GM20000 (cell line): Measurements from ENCODE around the gene SAPCD2.

Source experiments
- DNase-seq: peaks from one replicate; pipeline ENCODE4 v3.0.0; 2012; ENCODE audit warnings: low spot score
- TF ChIP-seq, protein P1 (sequence below): IDR thresholded peaks from 2 replicates; pipeline ENCODE4 v1.5.1; 2012; ENCODE audit warnings: mild to moderate bottlenecking, control low read depth; ENCODE audit errors: extremely low read depth, missing control alignments

Gene SAPCD2

DNA sequence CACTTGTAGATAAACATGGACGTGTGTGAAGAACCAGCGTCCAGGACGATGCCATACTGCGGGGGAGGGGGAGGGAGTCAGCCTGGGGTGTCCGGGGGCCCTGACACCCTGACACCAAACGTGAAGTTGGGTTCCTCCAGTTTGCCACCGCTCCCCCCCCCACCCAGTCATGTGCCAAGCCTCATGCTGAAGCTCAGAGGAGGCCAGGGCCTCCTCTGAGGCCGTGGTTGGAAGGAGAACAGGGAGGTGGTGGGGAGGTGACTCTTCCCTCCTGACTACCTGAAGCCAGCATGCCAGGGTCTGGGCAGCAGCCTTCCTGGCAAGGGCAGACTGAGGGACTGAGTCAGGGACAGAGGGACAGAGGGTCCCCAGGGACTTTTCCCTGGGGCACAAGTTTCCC, 18.1 kb downstream of the SAPCD2 start:
- no peak for DNase-seq
- TF ChIP-seq, protein P1, sequence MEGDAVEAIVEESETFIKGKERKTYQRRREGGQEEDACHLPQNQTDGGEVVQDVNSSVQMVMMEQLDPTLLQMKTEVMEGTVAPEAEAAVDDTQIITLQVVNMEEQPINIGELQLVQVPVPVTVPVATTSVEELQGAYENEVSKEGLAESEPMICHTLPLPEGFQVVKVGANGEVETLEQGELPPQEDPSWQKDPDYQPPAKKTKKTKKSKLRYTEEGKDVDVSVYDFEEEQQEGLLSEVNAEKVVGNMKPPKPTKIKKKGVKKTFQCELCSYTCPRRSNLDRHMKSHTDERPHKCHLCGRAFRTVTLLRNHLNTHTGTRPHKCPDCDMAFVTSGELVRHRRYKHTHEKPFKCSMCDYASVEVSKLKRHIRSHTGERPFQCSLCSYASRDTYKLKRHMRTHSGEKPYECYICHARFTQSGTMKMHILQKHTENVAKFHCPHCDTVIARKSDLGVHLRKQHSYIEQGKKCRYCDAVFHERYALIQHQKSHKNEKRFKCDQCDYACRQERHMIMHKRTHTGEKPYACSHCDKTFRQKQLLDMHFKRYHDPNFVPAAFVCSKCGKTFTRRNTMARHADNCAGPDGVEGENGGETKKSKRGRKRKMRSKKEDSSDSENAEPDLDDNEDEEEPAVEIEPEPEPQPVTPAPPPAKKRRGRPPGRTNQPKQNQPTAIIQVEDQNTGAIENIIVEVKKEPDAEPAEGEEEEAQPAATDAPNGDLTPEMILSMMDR: no peak

DNA sequence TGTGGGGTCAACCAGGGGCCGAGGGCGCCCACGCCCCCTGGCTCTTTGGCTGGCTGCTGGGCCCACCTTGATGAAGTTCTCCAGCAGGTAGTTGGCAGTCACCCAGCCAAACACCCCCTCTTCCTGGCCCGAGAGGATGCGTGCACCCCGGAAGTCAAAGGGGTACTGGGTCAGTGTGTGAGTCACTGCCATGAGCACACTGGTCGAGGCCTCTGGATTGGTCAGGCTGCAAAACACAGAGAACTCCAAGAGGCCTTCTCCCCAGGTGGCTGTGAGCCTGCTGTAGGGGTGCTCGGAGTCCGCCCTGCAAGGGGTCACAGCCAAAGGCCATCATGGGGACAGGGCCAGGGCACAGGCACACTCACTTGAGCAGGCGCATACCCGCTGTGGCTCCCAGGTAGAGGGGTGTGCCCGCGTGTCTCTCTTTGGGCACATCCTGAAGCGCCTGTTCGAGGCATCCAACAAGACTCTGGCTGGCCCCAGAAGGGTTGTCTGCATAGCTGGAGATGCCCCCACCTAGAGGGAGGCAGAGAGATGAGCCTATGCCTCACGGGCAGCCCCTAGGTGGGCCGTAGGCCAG, 19.1 kb downstream of the SAPCD2 start:
- TF ChIP-seq, protein P1: no peak
- no peak for DNase-seq

DNA sequence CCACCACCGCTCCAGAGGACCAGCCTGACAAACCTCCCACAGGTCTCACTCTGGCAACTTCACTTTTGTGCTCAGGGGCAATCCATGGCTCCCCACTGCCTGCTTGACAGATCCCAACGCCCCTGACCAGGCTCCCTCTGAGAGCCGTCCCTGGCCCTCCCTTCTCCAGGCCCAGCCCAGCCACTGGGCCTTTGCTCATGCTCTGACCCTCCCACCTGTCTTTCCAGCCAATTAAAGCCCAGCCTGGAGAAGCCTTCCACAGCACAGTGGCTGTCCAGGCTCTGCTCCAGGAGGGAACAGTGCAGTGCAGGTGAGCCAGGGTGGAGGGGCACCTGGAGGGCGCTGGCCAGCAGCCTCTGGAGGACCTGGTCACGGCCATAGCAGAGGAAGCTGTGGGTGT, 19.8 kb downstream of the SAPCD2 start:
- TF ChIP-seq, protein P1: no peak
- no peak for DNase-seq

DNA sequence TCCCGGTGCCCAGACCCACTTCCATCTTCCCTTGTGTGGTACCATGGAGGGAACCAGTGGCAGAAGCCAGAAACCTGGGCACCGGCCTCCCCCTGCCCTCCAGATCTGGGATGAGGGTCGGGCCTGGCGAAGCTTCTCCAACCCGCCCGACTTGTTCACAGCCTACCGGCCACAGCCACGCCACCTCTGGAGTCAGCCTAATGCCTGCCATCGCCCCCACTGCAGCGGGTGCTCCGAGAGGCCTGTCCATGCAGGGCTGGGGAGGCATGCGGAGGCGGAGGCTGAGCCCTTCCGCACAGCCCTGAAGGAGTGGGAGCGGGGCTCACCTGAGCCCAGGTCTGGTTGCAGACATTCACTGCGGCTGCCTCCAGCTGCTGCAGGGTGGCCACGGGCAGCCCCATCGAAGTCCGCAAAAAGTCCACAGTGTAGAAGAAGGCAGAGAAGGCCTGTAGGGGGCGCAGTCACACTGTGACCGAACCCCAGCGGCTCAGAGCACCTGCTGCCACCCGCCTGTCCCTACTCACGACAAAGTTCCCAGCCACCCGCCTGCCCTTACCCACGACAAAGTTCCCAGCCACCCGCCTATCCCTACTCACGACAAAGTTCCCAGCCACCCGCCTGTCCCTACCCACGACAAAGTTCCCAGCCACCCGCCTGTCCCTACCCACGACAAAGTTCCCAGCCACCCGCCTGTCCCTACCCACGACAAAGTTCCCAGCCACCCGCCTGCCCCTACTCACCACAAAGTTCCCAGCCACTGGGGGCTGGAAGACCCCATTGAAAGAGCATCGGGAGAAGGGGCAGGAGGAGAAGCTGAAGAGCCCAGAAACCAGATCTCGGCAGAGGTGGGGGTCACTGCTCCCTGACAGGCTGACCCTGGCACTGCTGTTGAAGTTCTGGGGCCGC, 20.6 kb downstream of the SAPCD2 start:
- DNase-seq: peak; percentile 80
- TF ChIP-seq, protein P1: peak; percentile 25

DNA sequence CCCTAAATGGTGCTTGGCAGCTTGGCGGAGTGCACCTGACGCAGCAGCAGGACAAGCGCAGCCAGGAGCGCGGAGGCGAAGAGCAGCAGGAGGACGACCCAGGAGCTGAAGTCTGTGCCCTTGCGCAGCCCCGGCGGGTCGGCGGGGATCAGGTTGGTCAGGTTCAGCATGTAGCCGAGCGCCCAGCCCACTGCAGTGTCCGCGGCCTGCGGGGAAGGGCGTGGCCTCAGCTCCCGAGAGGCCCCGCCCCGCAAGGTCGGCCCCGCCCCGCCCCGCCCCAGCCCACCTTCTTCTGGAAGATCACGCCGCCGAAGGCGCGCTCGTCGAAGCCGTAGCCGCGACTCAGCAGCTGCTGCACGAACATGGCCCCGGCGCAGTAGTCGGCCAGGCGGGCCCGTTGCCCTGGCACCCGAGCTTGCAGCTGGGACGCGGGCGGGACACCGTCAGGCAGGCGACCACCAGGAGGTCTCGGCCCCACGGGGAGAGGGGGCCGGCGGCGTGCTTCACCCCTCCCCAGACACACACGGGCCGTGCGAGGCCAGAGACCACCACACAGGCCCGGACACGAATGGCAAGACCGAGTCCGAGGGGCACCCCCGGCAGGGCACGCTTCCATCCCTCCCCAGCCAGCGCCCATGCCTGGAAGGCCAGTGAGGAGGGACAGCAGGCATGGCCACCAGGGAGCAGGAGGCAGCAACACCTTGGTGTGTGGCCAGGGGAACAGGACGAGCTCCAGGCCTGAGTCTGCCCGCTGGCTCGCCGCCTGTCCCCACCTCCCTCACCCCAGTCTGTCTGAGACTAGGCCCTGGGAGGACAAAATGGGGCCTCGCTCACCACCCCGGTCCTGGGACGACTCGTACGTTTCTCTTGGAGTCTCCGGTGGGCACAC, 21.5 kb downstream of the SAPCD2 start:
- DNase-seq: no peak
- TF ChIP-seq, protein P1: no peak

DNA sequence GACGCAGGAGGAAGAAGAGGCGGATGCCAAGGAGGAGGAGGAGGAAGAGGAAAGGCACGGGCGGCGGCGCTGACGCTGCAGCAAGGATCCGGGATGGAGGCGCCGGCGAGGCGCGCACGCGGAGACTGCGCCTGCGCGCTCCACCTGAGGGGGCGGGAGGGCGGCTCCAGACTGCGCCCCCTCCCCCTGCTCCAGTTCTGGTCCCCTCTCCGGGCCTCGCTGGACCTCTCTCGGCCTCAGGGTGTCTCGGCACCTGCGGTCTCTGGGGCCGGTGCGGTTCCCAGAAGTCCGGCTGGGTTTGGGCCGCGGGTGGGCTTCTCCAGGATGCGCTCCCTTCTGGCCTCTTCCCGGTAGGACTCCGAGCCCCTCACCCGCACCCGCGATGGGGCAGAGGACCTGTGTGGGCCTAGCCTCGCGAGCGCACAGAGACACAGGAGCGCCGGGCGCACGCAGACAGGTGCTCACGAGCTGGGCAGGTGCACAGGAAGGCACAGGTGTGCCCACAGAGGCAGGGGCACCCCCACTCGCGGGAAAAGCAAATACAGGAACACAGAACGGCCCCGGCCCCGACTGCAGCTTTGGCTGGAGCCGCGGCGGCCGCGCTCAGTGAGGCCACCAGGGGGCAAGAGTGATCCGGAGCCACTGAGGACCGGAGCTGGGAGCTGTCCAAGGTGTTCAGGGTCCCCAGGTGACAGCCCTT, 24.1 kb downstream of the SAPCD2 start, which contains the start of gene NPDC1:
TSS of gene NPDC1 (minus strand) at position 90 of the 700 bp plus-strand sequence. CDS start 188 bp downstream, outside the sequence.
- TF ChIP-seq, protein P1: peak; percentile 86
- peak; percentile 97 for DNase-seq
